ENCODE data around the gene FBXL17. TPM values are rescaled to one million over a fixed set of nuclear protein-coding genes. Genes with fewer than 3 reads are reported as not detected.

FBXL17 gene
- total RNA-seq, 1 experiment from 2014 or later = 3.5 TPM

DNA sequence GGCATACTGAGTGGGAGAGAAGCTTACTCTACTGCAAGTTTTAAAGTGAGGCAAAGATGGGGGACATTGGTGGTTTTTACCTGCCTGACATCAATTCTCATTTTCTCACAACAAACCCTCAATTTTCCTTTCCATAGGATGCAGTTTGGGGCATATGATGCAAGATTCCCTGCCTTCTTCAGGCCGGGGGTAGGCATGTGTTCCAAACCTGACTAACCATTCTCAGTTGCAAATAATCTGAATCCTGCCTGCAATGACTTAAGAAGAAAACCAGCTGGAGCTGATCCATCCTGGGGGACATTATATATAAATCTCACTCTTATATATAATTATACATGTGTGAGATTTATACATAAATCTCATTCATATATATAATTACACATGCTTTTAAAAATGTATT is 487.5 kb downstream of the FBXL17 start:
- Mint-ChIP-seq H3K27ac (no peak overlapping the region), H3K4me3 (no peak overlapping the region), H3K9me3 (peaks cover 13% of the 10 kb centered on the region), H3K4me1 (no peaks in the 10 kb centered on the region), H3K36me3 (peaks cover 4% of the 10 kb centered on the region; the same call in 1 of the 2 replicates), H3K27me3 (ENCODE audit: low read depth) (no peaks in the 10 kb centered on the region)
- CTCF ChIA-PET = interaction anchor here (0.8 kb wide), 1 partner anchor 8 kb away, joined by 3 read pairs; no protein-coding TSS in a partner anchor
- TF ChIP-seq ZNF232 (CRISPR knock-in tag; IDR thresholded peaks at IDR 0.05) (no peak), ZNF512 (CRISPR knock-in tag; IDR thresholded peaks at IDR 0.05; ENCODE audit: borderline replicate concordance) (no peak), TCF7 (CRISPR knock-in tag; IDR thresholded peaks at IDR 0.05; ENCODE audit: low read depth) (no peak), RORB (CRISPR knock-in tag; IDR thresholded peaks at IDR 0.05) (no peak), ZNF263 (CRISPR knock-in tag; IDR thresholded peaks at IDR 0.05; ENCODE audit: low read depth) (no peak), ZNF532 (CRISPR knock-in tag; IDR thresholded peaks at IDR 0.05; ENCODE audit: borderline replicate concordance) (no peak), ZNF423 (CRISPR knock-in tag; IDR thresholded peaks at IDR 0.05) (no peak), MYBL2 (CRISPR knock-in tag; IDR thresholded peaks at IDR 0.05) (no peak), NR3C1 (CRISPR knock-in tag; conservative IDR thresholded peaks at IDR 0.05; ENCODE audit: low read depth) (no peak), JAZF1 (CRISPR knock-in tag; IDR thresholded peaks at IDR 0.05) (no peak), FOXP1 (CRISPR knock-in tag; IDR thresholded peaks at IDR 0.05; ENCODE audit: borderline replicate concordance) (no peak), OVOL2 (CRISPR knock-in tag; IDR thresholded peaks at IDR 0.05; ENCODE audit: borderline replicate concordance) (no peak), ZNF416 (CRISPR knock-in tag; IDR thresholded peaks at IDR 0.05) (no peak), GABPB1 (CRISPR knock-in tag; IDR thresholded peaks at IDR 0.05) (no peak)
- TF ChIP-seq, protein P1, sequence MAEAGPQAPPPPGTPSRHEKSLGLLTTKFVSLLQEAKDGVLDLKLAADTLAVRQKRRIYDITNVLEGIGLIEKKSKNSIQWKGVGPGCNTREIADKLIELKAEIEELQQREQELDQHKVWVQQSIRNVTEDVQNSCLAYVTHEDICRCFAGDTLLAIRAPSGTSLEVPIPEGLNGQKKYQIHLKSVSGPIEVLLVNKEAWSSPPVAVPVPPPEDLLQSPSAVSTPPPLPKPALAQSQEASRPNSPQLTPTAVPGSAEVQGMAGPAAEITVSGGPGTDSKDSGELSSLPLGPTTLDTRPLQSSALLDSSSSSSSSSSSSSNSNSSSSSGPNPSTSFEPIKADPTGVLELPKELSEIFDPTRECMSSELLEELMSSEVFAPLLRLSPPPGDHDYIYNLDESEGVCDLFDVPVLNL (CRISPR knock-in tag; IDR thresholded peaks at IDR 0.05; ENCODE audit: borderline replicate concordance, low read depth) = no peak
- POLR2A ChIA-PET = no interaction called here
- ATAC-seq = no peak
- no peak for DNase-seq (ENCODE audit: low spot score)

GRCh38 chr5:107893642-107894041 is 488.3 kb downstream of the FBXL17 start:
- no peak overlapping the region for H3K27ac Mint-ChIP-seq
- CTCF ChIA-PET = interaction anchor here (0.8 kb wide), 1 partner anchor 8 kb away, joined by 3 read pairs; no protein-coding TSS in a partner anchor
- no peak for ATAC-seq
- DNase-seq (ENCODE audit: low spot score) = no peak
- TF ChIP-seq, protein P2, sequence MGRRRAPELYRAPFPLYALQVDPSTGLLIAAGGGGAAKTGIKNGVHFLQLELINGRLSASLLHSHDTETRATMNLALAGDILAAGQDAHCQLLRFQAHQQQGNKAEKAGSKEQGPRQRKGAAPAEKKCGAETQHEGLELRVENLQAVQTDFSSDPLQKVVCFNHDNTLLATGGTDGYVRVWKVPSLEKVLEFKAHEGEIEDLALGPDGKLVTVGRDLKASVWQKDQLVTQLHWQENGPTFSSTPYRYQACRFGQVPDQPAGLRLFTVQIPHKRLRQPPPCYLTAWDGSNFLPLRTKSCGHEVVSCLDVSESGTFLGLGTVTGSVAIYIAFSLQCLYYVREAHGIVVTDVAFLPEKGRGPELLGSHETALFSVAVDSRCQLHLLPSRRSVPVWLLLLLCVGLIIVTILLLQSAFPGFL (CRISPR knock-in tag; IDR thresholded peaks at IDR 0.05; ENCODE audit: borderline replicate concordance) = no peak
- TF ChIP-seq ATF1 (CRISPR knock-in tag; IDR thresholded peaks at IDR 0.05) = no peak
- no peak for TF ChIP-seq NR3C1 (CRISPR knock-in tag; conservative IDR thresholded peaks at IDR 0.05; ENCODE audit: low read depth)
- TF ChIP-seq, protein P3, sequence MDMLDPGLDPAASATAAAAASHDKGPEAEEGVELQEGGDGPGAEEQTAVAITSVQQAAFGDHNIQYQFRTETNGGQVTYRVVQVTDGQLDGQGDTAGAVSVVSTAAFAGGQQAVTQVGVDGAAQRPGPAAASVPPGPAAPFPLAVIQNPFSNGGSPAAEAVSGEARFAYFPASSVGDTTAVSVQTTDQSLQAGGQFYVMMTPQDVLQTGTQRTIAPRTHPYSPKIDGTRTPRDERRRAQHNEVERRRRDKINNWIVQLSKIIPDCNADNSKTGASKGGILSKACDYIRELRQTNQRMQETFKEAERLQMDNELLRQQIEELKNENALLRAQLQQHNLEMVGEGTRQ (CRISPR knock-in tag; IDR thresholded peaks at IDR 0.05) = no peak
- no peak for TF ChIP-seq EMX1 (CRISPR knock-in tag; IDR thresholded peaks at IDR 0.05)
- TF ChIP-seq, protein P1 (CRISPR knock-in tag; IDR thresholded peaks at IDR 0.05; ENCODE audit: borderline replicate concordance, low read depth) = no peak
- no peak for TF ChIP-seq CREB1 (CRISPR knock-in tag; IDR thresholded peaks at IDR 0.05)
- TF ChIP-seq ZNF263 (CRISPR knock-in tag; IDR thresholded peaks at IDR 0.05; ENCODE audit: low read depth) = no peak
- no peak for TF ChIP-seq PRDM15 (CRISPR knock-in tag; IDR thresholded peaks at IDR 0.05)
- H3K36me3 Mint-ChIP-seq = 0 out of 2 replicates have a peak, but pooled peaks cover 3% of the 10 kb centered on the region
- H3K27me3 Mint-ChIP-seq (ENCODE audit: low read depth) = no peaks in the 10 kb centered on the region
- no peaks in the 10 kb centered on the region for H3K4me1 Mint-ChIP-seq
- POLR2A ChIA-PET = no interaction called here
- H3K4me3 Mint-ChIP-seq = no peak overlapping the region
- H3K9me3 Mint-ChIP-seq = peaks cover 7% of the 10 kb centered on the region

Data from WTC11 (cell line).